GM23248 (cell line): Measurements from ENCODE around the gene KASH5.

Source experiments
- EZH2 ChIP-seq: fragments of 200-600 bp; sonication (generic); IDR thresholded peaks from 2 replicates; pipeline ENCODE4 v1.6.1; 2018; ENCODE audit warnings: antibody characterized with exemption, mild to moderate bottlenecking; ENCODE audit not compliant: insufficient read depth, poor library complexity, severe bottlenecking
- EZH2phosphoT487 ChIP-seq: fragments of 200-600 bp; sonication (generic); IDR thresholded peaks from 2 replicates; pipeline ENCODE4 v1.6.1; 2018; ENCODE audit warnings: antibody characterized with exemption, moderate library complexity, mild to moderate bottlenecking, low read depth; ENCODE audit not compliant: insufficient read depth

DNA sequence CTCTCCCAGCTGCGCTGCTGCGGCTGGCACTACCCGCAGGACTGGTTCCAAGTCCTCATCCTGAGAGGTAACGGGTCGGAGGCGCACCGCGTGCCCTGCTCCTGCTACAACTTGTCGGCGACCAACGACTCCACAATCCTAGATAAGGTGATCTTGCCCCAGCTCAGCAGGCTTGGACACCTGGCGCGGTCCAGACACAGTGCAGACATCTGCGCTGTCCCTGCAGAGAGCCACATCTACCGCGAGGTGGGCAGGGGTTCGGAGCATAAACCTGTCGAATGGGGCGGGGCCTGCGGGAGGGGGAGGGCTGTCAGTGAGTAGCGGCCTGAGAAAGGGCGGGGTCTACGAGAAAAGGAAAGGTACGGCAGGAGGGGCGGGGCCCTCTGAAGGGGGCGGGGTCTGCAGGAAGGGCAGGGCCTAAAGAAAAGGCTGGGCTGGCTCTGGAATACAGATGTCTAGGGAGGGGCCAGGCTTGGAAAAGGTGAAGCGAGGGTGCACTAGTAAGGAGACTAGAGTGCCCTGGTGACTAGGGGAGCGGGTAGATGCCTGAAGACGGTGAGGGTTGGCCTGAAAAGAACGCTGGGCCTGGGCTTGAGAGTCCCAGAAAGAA lies 49.3 kb upstream of the KASH5 start:
- TF ChIP-seq EZH2: no peak
- TF ChIP-seq EZH2phosphoT487: no peak
